Activated CD8-positive, alpha-beta T cell treated with anti-CD3 and anti-CD28 coated beads for 36 hours (primary cell): Measurements from ENCODE around the gene PIK3C2B. TPM values are rescaled to one million over a fixed set of nuclear protein-coding genes. Genes with fewer than 3 reads are reported as not detected.

Experiments used
- ATAC-seq: fragments of 200-7000 bp; cut with Tn5 transposase; one replicate; pipeline ENCODE4 v1.10.0; 2021; ENCODE audit warnings: mild to moderate bottlenecking, moderate library complexity
- CTCF ChIA-PET: fragments of 350-600 bp; sonication (Branson Sonifier 250); formaldehyde crosslinking; loops from one replicate; lab custom pipeline; 2021; ENCODE audit warnings: antibody characterized with exemption; lab: Charles Lee
- POLR2A ChIA-PET: fragments of 350-600 bp; sonication (Branson Sonifier 250); formaldehyde crosslinking; loops from one replicate; lab custom pipeline; 2021; ENCODE audit warnings: antibody characterized with exemption; lab: Charles Lee
- DNase-seq: peaks from one replicate; pipeline ENCODE4 v3.0.0-alpha.2; 2020
- H3K27ac Mint-ChIP-seq: one replicate; pipeline ENCODE4 v1.8.0; 2021; ENCODE audit warnings: mild to moderate bottlenecking, mixed read lengths
- H3K27me3 Mint-ChIP-seq: one replicate; pipeline ENCODE4 v1.8.0; 2021; ENCODE audit warnings: mixed read lengths
- H3K36me3 Mint-ChIP-seq: one replicate; pipeline ENCODE4 v1.8.0; 2021; ENCODE audit warnings: low read depth, mixed read lengths
- H3K4me1 Mint-ChIP-seq: one replicate; pipeline ENCODE4 v1.8.0; 2021; ENCODE audit warnings: low read depth, mixed read lengths
- H3K4me3 Mint-ChIP-seq: one replicate; pipeline ENCODE4 v1.8.0; 2021; ENCODE audit warnings: mild to moderate bottlenecking, moderate library complexity, mixed read lengths
- H3K9me3 Mint-ChIP-seq: one replicate; pipeline ENCODE4 v1.8.0; 2021; ENCODE audit warnings: mixed read lengths
- CTCF ChIP-seq: fragments of 200-600 bp; IDR thresholded peaks from one replicate; pipeline ENCODE4 v1.8.0; 2022; ENCODE audit warnings: antibody characterized with exemption, mild to moderate bottlenecking
- intact Hi-C: fragments of 100-400 bp; cut with micrococcal nuclease; formaldehyde crosslinking; loops from one replicate; pipeline ENCODE4 v1.10.0; 2022
- total RNA-seq, 2 experiments: library from RNA; stranded (reverse); gene quantifications; one replicate each; pipeline ENCODE4 v1.2.3, GENCODE V29; 2021

Gene PIK3C2B
- total RNA-seq, 2 experiments from 2014 or later, result 26.6 to 28.9 TPM

DNA sequence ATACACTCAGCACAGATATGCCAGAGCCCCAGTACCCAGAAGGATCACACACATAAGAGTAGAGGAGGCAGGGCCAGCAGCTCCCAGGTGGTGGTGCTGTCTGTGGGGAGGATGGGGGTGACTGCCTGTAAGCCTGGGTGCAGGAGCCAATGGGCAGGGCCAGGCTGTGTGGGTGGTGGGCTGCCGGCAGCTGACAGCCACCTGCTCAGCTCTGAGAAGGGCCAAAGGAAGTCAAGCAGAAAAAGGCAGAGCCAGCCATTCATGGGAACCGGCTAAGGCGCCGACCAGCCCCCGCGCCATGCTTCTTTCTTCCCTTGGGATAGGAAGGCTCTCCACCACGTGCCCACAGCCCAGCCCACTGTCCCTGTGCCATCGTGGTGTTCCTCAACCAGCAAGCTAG is 14.1 kb downstream of the PIK3C2B start:
- TF ChIP-seq CTCF, result no peak
- POLR2A ChIA-PET, result interaction anchor here (1.3 to 2.5 kb wide), 2 partner anchors 11 to 14 kb away, joined by 3 to 10 read pairs; partner anchors contain the start of gene PIK3C2B
- ATAC-seq (peak; percentile 69), DNase-seq (peak; percentile 40)
- Mint-ChIP-seq H3K27ac (no peak overlapping the region), H3K4me3 (no peak overlapping the region), H3K36me3 (no peaks in the 10 kb centered on the region), H3K9me3 (no peaks in the 10 kb centered on the region), H3K4me1 (peaks cover 55% of the 10 kb centered on the region), H3K27me3 (no peaks in the 10 kb centered on the region)
- CTCF ChIA-PET, result interaction anchor here (1.2 to 3.8 kb wide), 5 partner anchors 11 to 34 kb away, joined by 3 to 24 read pairs (median 12); partner anchors contain the start of gene PIK3C2B
- intact Hi-C loops, result no loop called here

DNA sequence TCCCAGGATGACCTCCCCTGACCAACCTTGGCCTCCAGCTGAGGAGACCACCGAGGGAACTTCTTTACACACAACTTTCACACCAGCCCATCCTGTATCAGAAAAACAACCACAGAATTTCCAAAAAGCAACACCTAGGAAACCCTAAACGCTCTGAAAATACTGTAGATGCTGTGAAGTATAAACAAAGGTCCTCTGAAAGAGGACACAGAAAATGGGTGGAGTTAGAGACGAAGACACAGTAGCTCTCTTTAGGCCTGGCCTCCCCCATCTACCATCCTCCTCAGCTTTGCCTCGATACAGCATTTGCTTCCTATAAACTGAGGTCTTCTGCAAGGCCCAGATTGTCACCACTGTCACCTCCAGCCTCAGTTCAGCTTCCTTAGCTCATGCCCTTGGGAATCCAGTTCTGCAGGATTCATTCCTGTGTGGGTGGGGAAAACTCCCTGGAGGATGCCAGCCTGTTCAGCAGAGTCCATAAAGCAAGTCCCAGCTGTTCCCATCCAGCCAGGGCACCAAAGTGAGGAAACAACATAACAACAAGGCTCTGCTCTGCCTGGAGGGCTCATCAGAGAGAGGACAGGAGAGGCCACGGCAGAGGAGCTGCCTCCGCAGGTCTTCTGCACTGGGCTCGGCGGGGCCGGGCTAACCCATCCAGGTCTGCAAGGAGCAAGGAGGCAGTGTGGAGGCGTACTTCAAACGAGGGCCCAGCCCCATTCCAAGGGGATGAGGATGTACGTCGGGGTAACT is 15.0 kb downstream of the PIK3C2B start:
- ChIA-PET CTCF (interaction anchor here (1.1 to 3.8 kb wide), 13 partner anchors 9 to 81 kb away, joined by 3 to 29 read pairs (median 6); partner anchors contain the start of gene PIK3C2B), POLR2A (interaction anchor here (1.1 to 2.6 kb wide), 3 partner anchors 10 to 26 kb away, joined by 3 to 21 read pairs (median 3); partner anchors contain the start of gene PIK3C2B)
- Mint-ChIP-seq H3K27ac (no peak overlapping the region), H3K4me1 (peaks cover 51% of the 10 kb centered on the region), H3K9me3 (no peaks in the 10 kb centered on the region), H3K36me3 (no peaks in the 10 kb centered on the region), H3K27me3 (no peaks in the 10 kb centered on the region), H3K4me3 (no peak overlapping the region)
- intact Hi-C loops, result no loop called here
- DNase-seq (no peak), ATAC-seq (no peak)
- TF ChIP-seq CTCF, result no peak

DNA sequence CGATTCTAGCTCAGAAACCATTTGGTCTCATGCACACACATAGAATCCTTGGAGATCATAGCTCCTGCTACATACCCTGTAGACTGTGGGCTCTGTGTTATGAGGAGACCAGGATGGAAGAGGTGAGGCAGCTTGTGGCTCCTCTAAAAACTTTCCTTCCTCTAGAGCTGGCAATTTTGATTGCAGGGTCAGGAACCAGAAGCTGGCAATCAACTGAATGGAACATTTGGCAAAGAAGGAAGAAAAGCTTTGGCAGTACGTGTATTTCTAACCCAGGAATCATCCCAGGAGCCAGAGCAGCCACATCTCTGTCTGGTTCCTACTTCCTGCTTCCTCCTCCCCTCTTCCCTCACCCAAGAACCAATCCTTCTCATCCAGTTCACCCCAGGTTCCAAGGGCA is 15.7 kb downstream of the PIK3C2B start:
- H3K4me3 Mint-ChIP-seq, result no peak overlapping the region
- ChIA-PET POLR2A (interaction anchor here (1.1 to 2.6 kb wide), 2 partner anchors 15 to 26 kb away, joined by 3 to 21 read pairs; partner anchors contain the start of gene PIK3C2B), CTCF (interaction anchor here (1.0 to 3.8 kb wide), 11 partner anchors 8 to 80 kb away, joined by 3 to 29 read pairs (median 5); partner anchors contain the start of gene PIK3C2B)
- TF ChIP-seq CTCF, result no peak
- peaks cover 51% of the 10 kb centered on the region for H3K4me1 Mint-ChIP-seq
- H3K9me3 Mint-ChIP-seq, result no peaks in the 10 kb centered on the region
- ATAC-seq, result no peak
- H3K27ac Mint-ChIP-seq, result no peak overlapping the region
- intact Hi-C loops, result no loop called here
- DNase-seq, result no peak
- H3K27me3 Mint-ChIP-seq, result no peaks in the 10 kb centered on the region
- no peaks in the 10 kb centered on the region for H3K36me3 Mint-ChIP-seq

GRCh38 chr1:204478172-204478899 is 16.3 kb downstream of the PIK3C2B start:
- Mint-ChIP-seq H3K36me3 (no peaks in the 10 kb centered on the region), H3K27ac (no peak overlapping the region), H3K9me3 (no peaks in the 10 kb centered on the region), H3K4me3 (no peak overlapping the region), H3K4me1 (peaks cover 47% of the 10 kb centered on the region), H3K27me3 (no peaks in the 10 kb centered on the region)
- intact Hi-C loops, result no loop called here
- POLR2A ChIA-PET, result interaction anchor here (1.1 to 2.6 kb wide), 3 partner anchors 13 to 25 kb away, joined by 3 to 21 read pairs (median 4); partner anchors contain the start of gene PIK3C2B
- TF ChIP-seq CTCF, result no peak
- CTCF ChIA-PET, result interaction anchor here (1.0 to 3.8 kb wide), 12 partner anchors 8 to 80 kb away, joined by 3 to 29 read pairs (median 4); partner anchors contain the start of gene PIK3C2B
- no peak for DNase-seq
- no peak for ATAC-seq
